K562 (cell line): ENCODE measurements around the gene MARK2. TPM values are rescaled to one million over a fixed set of nuclear protein-coding genes. Genes with fewer than 3 reads are reported as not detected.

Experiments
- ATAC-seq: fragments of 200-7000 bp; cut with Tn5 transposase; 3 replicates; pipeline ENCODE4 v1.9.1; 2020; ENCODE audit warnings: moderate library complexity
- BruUV-seq: library from RNA; stranded (reverse); fragments of 400-500 nt; replicated peaks from 2 replicates; lab custom pipeline; 2021; lab: Mats Ljungman, UMichigan
- CTCF ChIA-PET: fragments of 300-600 bp; formaldehyde crosslinking; extraction: SDS; loops from one replicate; lab custom pipeline; 2021; ENCODE audit warnings: low intra/inter-chr PET ratio; lab: Yijun Ruan, JAX
- POLR2A ChIA-PET: fragments of 300-600, 350-650 bp; sonication (Branson Sonifier 250); formaldehyde crosslinking; extraction: SDS; loops from one replicate; lab custom pipeline; 2021; ENCODE audit warnings: antibody characterized with exemption, inconsistent platforms; lab: Yijun Ruan, JAX
- DNase-seq, 4 experiments: peaks; one replicate each; pipeline versions ENCODE4 v3.0.0 to v3.0.0-alpha.2; 2011 to 2018; ENCODE audit warnings: low spot score in 3 of 4, mixed read lengths in 3 of 4; ENCODE audit errors: extremely low read depth in 1 of 4
- FAIRE-seq: peaks from 2 replicates; lab custom pipeline; 2011; peaks lifted over from hg19 to GRCh38; lab: Jason Lieb, UNC
- H2AFZ ChIP-seq: 2 replicates; pipeline ENCODE4 v1.6.0; 2011; ENCODE audit warnings: low read depth, low read length, control low read depth, inconsistent platforms
- H3K27ac ChIP-seq: fragments of 200-600 bp; 3 replicates; pipeline ENCODE4 v1.8.0; 2011; ENCODE audit warnings: low read depth, mild to moderate bottlenecking, control low read depth, inconsistent platforms, low read length, moderate library complexity, mixed read lengths; ENCODE audit errors: extremely low read depth
- H3K27me3 ChIP-seq, 2 experiments: fragments of 300-600 bp in 1 of 2; 2 replicates in 1 of 2; 3 replicates in 1 of 2; pipeline versions ENCODE4 v1.6.0 to v1.8.0; 2011; ENCODE audit warnings: inconsistent platforms in 2 of 2, low read length in 2 of 2, mild to moderate bottlenecking in 1 of 2, mixed read lengths in 1 of 2, moderate library complexity in 1 of 2; ENCODE audit not compliant: control insufficient read depth in 2 of 2, insufficient read depth in 2 of 2
- H3K36me3 ChIP-seq: fragments of 300-600 bp; 3 replicates; pipeline ENCODE4 v1.8.0; 2011; ENCODE audit warnings: mild to moderate bottlenecking, low read length, inconsistent platforms; ENCODE audit not compliant: control insufficient read depth, insufficient read depth
- H3K4me1 ChIP-seq, 2 experiments: fragments of 200-600 bp in 1 of 2; replicated peaks in 1 of 2; 2 replicates in 1 of 2; 3 replicates in 1 of 2; pipeline versions ENCODE4 v1.5.1 to v1.8.0; 2011; ENCODE audit warnings: inconsistent platforms in 2 of 2, low read length in 2 of 2, mild to moderate bottlenecking in 1 of 2, mixed read lengths in 1 of 2, moderate library complexity in 1 of 2; ENCODE audit not compliant: control insufficient read depth in 2 of 2, insufficient read depth in 2 of 2
- H3K4me2 ChIP-seq: 2 replicates; pipeline ENCODE4 v1.6.1; 2011; ENCODE audit warnings: low read length, control low read depth, inconsistent platforms, mixed read lengths; ENCODE audit not compliant: insufficient read depth
- H3K4me3 ChIP-seq: fragments of 200-600 bp; sonication (generic), shearing (Covaris generic); 2 replicates; pipeline ENCODE4 v1.5.1; 2016; ENCODE audit warnings: control low read depth, inconsistent platforms
- H3K79me2 ChIP-seq: fragments of 200-600 bp; 3 replicates; pipeline ENCODE4 v1.8.0; 2011; ENCODE audit warnings: low read length, inconsistent platforms; ENCODE audit not compliant: control insufficient read depth, insufficient read depth
- H3K9ac ChIP-seq, 2 experiments: 2 replicates each; pipeline versions ENCODE4 v1.6.0 to v1.6.1; 2011; ENCODE audit warnings: low read depth in 2 of 2, low read length in 2 of 2, control low read depth in 1 of 2, inconsistent platforms in 1 of 2, mild to moderate bottlenecking in 1 of 2, mixed read lengths in 1 of 2; ENCODE audit not compliant: insufficient read depth in 1 of 2
- H3K9me1 ChIP-seq: one replicate; pipeline ENCODE4 v1.6.0; 2011; ENCODE audit warnings: inconsistent platforms, mild to moderate bottlenecking, low read length, moderate library complexity; ENCODE audit not compliant: control insufficient read depth, insufficient read depth
- H3K9me3 ChIP-seq: replicated peaks from 2 replicates; pipeline ENCODE4 v1.5.1; 2011; ENCODE audit warnings: low read depth, low read length, inconsistent platforms; ENCODE audit not compliant: control insufficient read depth, insufficient read depth
- H4K20me1 ChIP-seq: replicated peaks from 2 replicates; pipeline ENCODE4 v1.6.1; 2011; ENCODE audit warnings: low read length, inconsistent platforms, mixed read lengths; ENCODE audit not compliant: control insufficient read depth, insufficient read depth
- POLR2G ChIP-seq: fragments of 200-400 bp; formaldehyde crosslinking; IDR thresholded peaks from 2 replicates; pipeline ENCODE4 v1.6.1; 2017; ENCODE audit warnings: low read depth, mild to moderate bottlenecking, antibody characterized with exemption, low read length, moderate library complexity
- SLC30A9 ChIP-seq: fragments of 250-450 bp; sonication (Bioruptor Pico); IDR thresholded peaks from 2 replicates; pipeline ENCODE4 v1.8.0; 2022; ENCODE audit warnings: mild to moderate bottlenecking, moderate library complexity
- WGBS: fragments of 100-300 bp; shearing (Covaris generic); methylation state at CpG from one replicate; pipeline ENCODE4 v1.1.6; 2016; ENCODE audit warnings: low coverage, mixed read lengths; ENCODE audit not compliant: insufficient coverage; ENCODE audit errors: missing lambda C conversion rate; 5-methylcytosine and 5-hydroxymethylcytosine counted together
- in situ Hi-C: fragments of 300-500 bp; cut with MboI; formaldehyde crosslinking; loops from 4 replicates; pipeline ENCODE4 v1.15.0; 2018; ENCODE audit warnings: inconsistent platforms, mixed read lengths
- intact Hi-C: fragments of 100-400 bp; cut with micrococcal nuclease; formaldehyde crosslinking; loops from 2 replicates; pipeline ENCODE4 v1.14.2; 2022
- polyA plus RNA-seq, 8 experiments: library from polyadenylated mRNA; depleted of rRNA in 4 of 8; stranded (reverse) in 5 of 8; unstranded in 3 of 8; fragments of >200 nt; fragmentation: Nextera tagmentation in 2 of 8; fragmentation: Illumina TruSeq in 1 of 8; extraction: Ambion mirVana in 2 of 8; extraction: Trizol in 1 of 8; gene quantifications; 2 replicates each; pipeline versions ENCODE4 v1.2.1 to v1.2.3, GENCODE V29; 2011 to 2014; ENCODE audit warnings: inconsistent platforms in 1 of 8, missing spikeins in 1 of 8
- total RNA-seq, 7 experiments: library from RNA; depleted of rRNA in 6 of 7; stranded (reverse); fragments of >200 nt in 6 of 7; fragmentation: Illumina TruSeq in 2 of 7; extraction: Trizol in 2 of 7; gene quantifications; 2 replicates each; pipeline versions ENCODE4 v1.2.1 to v1.2.3, GENCODE V29; 2011 to 2021; ENCODE audit warnings: low replicate concordance in 1 of 7

Gene MARK2
- total and polyA plus RNA-seq, 9 of the 15 experiments (the other 6 are each of a cell fraction or from before 2014, with no cell fraction given): 0.32 to 43.5 (median 15.1) TPM

GRCh38 chr11:63913866-63914830 is 75.2 kb downstream of the MARK2 start:
- H3K4me3 ChIP-seq: no peak overlapping the region
- H3K9me1 ChIP-seq: no peaks in the 10 kb centered on the region
- TF ChIP-seq SLC30A9 (no peak), POLR2G (0 out of 2 replicates have a peak, but pooled peaks have one; percentile 16)
- H3K27me3 ChIP-seq: no peaks in the 10 kb centered on the region
- no peaks in the 10 kb centered on the region for H3K79me2 ChIP-seq
- DNase-seq (no peak), ATAC-seq (no peak), FAIRE-seq (no peak)
- in situ Hi-C loops (no loop called here), intact Hi-C loops (no loop called here)
- H3K4me1 ChIP-seq: peaks cover 25 to 57% of the 10 kb centered on the region in 2 experiments
- H3K9ac ChIP-seq: no peak overlapping the region
- no TSS peak for BruUV-seq
- H3K9me3 ChIP-seq: no peaks in the 10 kb centered on the region
- H3K27ac ChIP-seq: no peak overlapping the region
- ChIA-PET CTCF (no interaction called here), POLR2A (interaction anchor here (0.5 to 1.3 kb wide), 4 partner anchors 8 to 162 kb away, joined by 3 to 4 read pairs (median 4); partner anchors contain the start of gene MARK2)
- peaks cover 12% of the 10 kb centered on the region; the same call in 1 of the 3 replicates for H3K36me3 ChIP-seq
- H2AFZ ChIP-seq: no peak overlapping the region
- 82% methylated on average over 32 of the region's 34 CpGs for WGBS
- no peak overlapping the region for H3K4me2 ChIP-seq
- no peaks in the 10 kb centered on the region for H4K20me1 ChIP-seq
